OCI-LY3 (cell line): Measurements from ENCODE around the gene MBD6.

Experiments
- EZH2phosphoT487 ChIP-seq: fragments of 200-600 bp; shearing (Covaris generic); IDR thresholded peaks from 2 replicates; pipeline ENCODE4 v1.6.1; 2018; ENCODE audit warnings: antibody characterized with exemption, mixed run types, low read depth
- TF ChIP-seq, protein P1 (sequence below): fragments of 200-600, 300-600 bp; sonication (generic); IDR thresholded peaks from 2 replicates; pipeline ENCODE4 v1.5.1; 2014; ENCODE audit warnings: antibody characterized with exemption, low read length, low read depth

DNA sequence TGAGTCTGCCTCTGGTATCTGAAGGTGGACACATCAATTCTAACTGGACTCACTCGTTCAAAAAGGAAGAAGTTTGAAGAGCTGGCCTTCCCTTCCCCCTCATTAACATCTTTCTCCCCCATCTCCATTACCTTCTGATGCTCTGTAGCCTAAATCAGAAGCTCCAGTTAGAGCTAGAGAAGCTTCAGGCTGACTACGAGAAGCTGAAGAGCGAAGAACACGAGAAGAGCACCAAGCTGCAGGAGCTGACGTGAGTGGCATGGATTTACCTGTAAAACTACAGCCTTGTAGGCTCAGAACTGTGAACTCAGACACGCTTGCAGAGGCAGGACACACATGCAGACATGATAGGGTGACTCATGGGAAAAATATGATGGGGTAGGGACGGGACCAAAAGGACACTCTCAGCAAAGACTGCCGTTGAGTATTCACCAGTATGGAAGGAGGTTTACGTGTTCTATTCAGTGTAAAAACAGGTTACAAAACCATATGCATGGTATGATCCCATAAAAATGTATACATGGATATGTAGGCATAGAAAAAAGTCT, 54.1 kb downstream of the MBD6 start:
- TF ChIP-seq, protein P1, sequence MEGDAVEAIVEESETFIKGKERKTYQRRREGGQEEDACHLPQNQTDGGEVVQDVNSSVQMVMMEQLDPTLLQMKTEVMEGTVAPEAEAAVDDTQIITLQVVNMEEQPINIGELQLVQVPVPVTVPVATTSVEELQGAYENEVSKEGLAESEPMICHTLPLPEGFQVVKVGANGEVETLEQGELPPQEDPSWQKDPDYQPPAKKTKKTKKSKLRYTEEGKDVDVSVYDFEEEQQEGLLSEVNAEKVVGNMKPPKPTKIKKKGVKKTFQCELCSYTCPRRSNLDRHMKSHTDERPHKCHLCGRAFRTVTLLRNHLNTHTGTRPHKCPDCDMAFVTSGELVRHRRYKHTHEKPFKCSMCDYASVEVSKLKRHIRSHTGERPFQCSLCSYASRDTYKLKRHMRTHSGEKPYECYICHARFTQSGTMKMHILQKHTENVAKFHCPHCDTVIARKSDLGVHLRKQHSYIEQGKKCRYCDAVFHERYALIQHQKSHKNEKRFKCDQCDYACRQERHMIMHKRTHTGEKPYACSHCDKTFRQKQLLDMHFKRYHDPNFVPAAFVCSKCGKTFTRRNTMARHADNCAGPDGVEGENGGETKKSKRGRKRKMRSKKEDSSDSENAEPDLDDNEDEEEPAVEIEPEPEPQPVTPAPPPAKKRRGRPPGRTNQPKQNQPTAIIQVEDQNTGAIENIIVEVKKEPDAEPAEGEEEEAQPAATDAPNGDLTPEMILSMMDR = no peak
- TF ChIP-seq EZH2phosphoT487 = no peak
